ENCODE data around the gene AHRR. TPM values are rescaled to one million over a fixed set of nuclear protein-coding genes. Genes with fewer than 3 reads are reported as not detected.

AHRR gene
- total and polyA plus RNA-seq, 7 donors = under 0.01 to 1.8 (median 1.0) TPM; not detected in 1

DNA sequence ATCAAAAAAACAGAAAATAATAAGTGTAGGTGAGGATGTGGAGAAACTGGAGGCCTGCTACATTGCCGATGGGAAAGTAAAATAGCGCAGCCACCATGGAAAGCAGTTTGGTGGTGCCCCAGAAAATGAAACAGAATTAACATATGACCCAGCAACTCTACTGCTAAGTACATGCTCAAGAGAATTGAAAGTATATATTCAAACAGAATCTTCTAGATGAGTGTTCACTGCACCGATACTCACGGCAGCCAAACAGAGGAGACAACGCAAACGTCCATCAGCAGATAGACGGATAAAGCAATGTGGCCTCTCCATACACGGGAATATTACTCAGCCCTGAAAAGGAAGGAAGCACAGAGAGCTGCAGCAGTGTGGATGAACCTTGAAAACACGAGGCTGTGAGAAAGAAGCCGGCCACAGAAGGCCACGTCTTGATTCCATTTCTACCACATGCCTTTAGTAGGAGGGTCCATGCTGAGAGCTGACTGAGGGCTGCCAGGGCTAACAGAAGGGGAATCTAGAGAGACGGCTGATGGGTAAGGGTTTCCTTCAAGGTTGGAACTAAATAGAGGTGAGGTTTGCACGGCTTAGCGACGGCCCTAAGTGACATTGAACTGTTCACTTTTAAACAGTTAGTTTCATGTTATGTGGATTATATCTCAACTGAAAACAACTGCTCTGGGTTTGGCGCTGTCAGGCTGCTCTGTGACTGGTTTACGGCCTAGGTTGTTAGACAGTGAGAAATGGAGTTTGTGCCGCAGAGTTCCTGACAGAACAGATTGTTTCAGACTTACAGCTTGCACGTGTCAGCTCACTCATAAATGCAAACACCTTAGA, 29.8 kb downstream of the AHRR start:
- Histone ChIP-seq H3K36me3 (no peaks in the 10 kb centered on the region), H3K4me3 (no peak overlapping the region), H3K4me1 (no peaks in the 10 kb centered on the region), H3K27me3 (peaks cover 0 to 16% (median 0%) of the 10 kb centered on the region in 3 donors), H3K27ac (no peak overlapping the region), H3K9me3 (no peaks in the 10 kb centered on the region)
- DNase-seq = no peak
- TF ChIP-seq POLR2AphosphoS5 (IDR thresholded peaks at IDR 0.05) (no peak), CTCF (IDR thresholded peaks at IDR 0.05) (no peak), POLR2A (IDR thresholded peaks at IDR 0.05) (no peak), EP300 (IDR thresholded peaks at IDR 0.05) (no peak)
- WGBS, 2 donors = 78 to 83% methylated on average over 19 of the region's 19 CpGs
- intact Hi-C loops (cut with DNase I) = no loop called here

- intact Hi-C loops (cut with DNase I) = no loop called here
- Histone ChIP-seq H3K4me3 (no peak overlapping the region), H3K9me3 (no peaks in the 10 kb centered on the region), H3K36me3 (no peaks in the 10 kb centered on the region), H3K27me3 (peaks cover 0 to 10% (median 0%) of the 10 kb centered on the region in 3 donors), H3K27ac (no peak overlapping the region), H3K4me1 (no peaks in the 10 kb centered on the region)
- no peak for DNase-seq
- 84 to 86% methylated on average over 4 of the region's 4 CpGs for WGBS, 2 donors
- TF ChIP-seq CTCF (IDR thresholded peaks at IDR 0.05) (no peak), EP300 (IDR thresholded peaks at IDR 0.05) (no peak), POLR2AphosphoS5 (IDR thresholded peaks at IDR 0.05) (no peak), POLR2A (IDR thresholded peaks at IDR 0.05) (no peak)
These were observed 30.4 kb downstream of the AHRR start for GRCh38 chr5:351921-352245.

- no peaks in the 10 kb centered on the region for H3K4me1 ChIP-seq
- no peak overlapping the region for H3K27ac ChIP-seq
- 76 to 79% methylated on average over 22 of the region's 22 CpGs for WGBS, 2 donors
- no peaks in the 10 kb centered on the region for H3K9me3 ChIP-seq
- TF ChIP-seq POLR2AphosphoS5 (IDR thresholded peaks at IDR 0.05) (no peak), POLR2A (IDR thresholded peaks at IDR 0.05) (no peak), CTCF (IDR thresholded peaks at IDR 0.05) (no peak), EP300 (IDR thresholded peaks at IDR 0.05) (no peak)
- no peak overlapping the region for H3K4me3 ChIP-seq
- H3K36me3 ChIP-seq = no peaks in the 10 kb centered on the region
- no peak for DNase-seq
- H3K27me3 ChIP-seq = peaks cover 0 to 6% (median 0%) of the 10 kb centered on the region in 3 donors
- intact Hi-C loops (cut with DNase I) = no loop called here
These were observed 31.4 kb downstream of the AHRR start for GRCh38 chr5:352639-353611.

- Histone ChIP-seq H3K27ac (no peak overlapping the region), H3K4me1 (no peaks in the 10 kb centered on the region), H3K4me3 (no peak overlapping the region), H3K36me3 (no peaks in the 10 kb centered on the region), H3K27me3 (peaks cover 0 to under 1% (median 0%) of the 10 kb centered on the region in 3 donors), H3K9me3 (no peaks in the 10 kb centered on the region)
- no peak for TF ChIP-seq POLR2AphosphoS5 (IDR thresholded peaks at IDR 0.05)
- TF ChIP-seq CTCF (IDR thresholded peaks at IDR 0.05) = no peak
- TF ChIP-seq EP300 (IDR thresholded peaks at IDR 0.05) = no peak
- TF ChIP-seq POLR2A (IDR thresholded peaks at IDR 0.05) = no peak
- DNase-seq = no peak
- intact Hi-C loops (cut with DNase I) = no loop called here
- WGBS, 2 donors = 89 to 90% methylated on average over 30 of the region's 30 CpGs
These were observed 32.4 kb downstream of the AHRR start for GRCh38 chr5:353612-354580.

Measured in sigmoid colon (tissue), 7 donors.